ENCODE data around the gene EFCAB6.

- TF ChIP-seq, protein P1, sequence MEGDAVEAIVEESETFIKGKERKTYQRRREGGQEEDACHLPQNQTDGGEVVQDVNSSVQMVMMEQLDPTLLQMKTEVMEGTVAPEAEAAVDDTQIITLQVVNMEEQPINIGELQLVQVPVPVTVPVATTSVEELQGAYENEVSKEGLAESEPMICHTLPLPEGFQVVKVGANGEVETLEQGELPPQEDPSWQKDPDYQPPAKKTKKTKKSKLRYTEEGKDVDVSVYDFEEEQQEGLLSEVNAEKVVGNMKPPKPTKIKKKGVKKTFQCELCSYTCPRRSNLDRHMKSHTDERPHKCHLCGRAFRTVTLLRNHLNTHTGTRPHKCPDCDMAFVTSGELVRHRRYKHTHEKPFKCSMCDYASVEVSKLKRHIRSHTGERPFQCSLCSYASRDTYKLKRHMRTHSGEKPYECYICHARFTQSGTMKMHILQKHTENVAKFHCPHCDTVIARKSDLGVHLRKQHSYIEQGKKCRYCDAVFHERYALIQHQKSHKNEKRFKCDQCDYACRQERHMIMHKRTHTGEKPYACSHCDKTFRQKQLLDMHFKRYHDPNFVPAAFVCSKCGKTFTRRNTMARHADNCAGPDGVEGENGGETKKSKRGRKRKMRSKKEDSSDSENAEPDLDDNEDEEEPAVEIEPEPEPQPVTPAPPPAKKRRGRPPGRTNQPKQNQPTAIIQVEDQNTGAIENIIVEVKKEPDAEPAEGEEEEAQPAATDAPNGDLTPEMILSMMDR (IDR thresholded peaks at IDR 0.05): no peak
- TF ChIP-seq POLR2A (IDR thresholded peaks at IDR 0.05; ENCODE audit: low read depth): no peak
Observed at GRCh38 chr22:43574738-43575137, 237.4 kb downstream of the EFCAB6 start.
